ENCODE results near the gene TEN1.

- TF ChIP-seq MAX (IDR thresholded peaks at IDR 0.05): no peak
- TF ChIP-seq FOXA2 (IDR thresholded peaks at IDR 0.05): no peak
- no peak for TF ChIP-seq TAF1 (conservative IDR thresholded peaks at IDR 0.05)
- no peak for TF ChIP-seq REST (IDR thresholded peaks at IDR 0.05)
- TF ChIP-seq CTCF (IDR thresholded peaks at IDR 0.05; ENCODE audit: low read depth, low read length, missing input control): no peak
- no peak for TF ChIP-seq HNF4A (conservative IDR thresholded peaks at IDR 0.05)
- no peak for TF ChIP-seq YY1 (IDR thresholded peaks at IDR 0.05)
- TF ChIP-seq EGR1 (IDR thresholded peaks at IDR 0.05; ENCODE audit: low read depth in 2 of 2): no peak
- no peak for TF ChIP-seq SP1 (IDR thresholded peaks at IDR 0.05)
- no peak for TF ChIP-seq RAD21 (IDR thresholded peaks at IDR 0.05)
- TF ChIP-seq RXRA (IDR thresholded peaks at IDR 0.05): no peak
- TF ChIP-seq GABPA (IDR thresholded peaks at IDR 0.05 in 1 of 2, conservative IDR thresholded peaks at IDR 0.05 in 1 of 2): no peak
- no peak for TF ChIP-seq JUND (IDR thresholded peaks at IDR 0.05)
Measured at GRCh38 chr17:76022285-76022684, 43.2 kb downstream of the TEN1 start.

Measured in liver (tissue), 3 donors.